HepG2 (cell line): ENCODE results near the gene TNXB. TPM values are rescaled to one million over a fixed set of nuclear protein-coding genes. Genes with fewer than 3 reads are reported as not detected.
A peak's percentile ranks its signal among the peaks of the same experiment; 100 is the strongest.

Source experiments
- CHCHD3 ChIP-seq: sonication (generic); formaldehyde crosslinking; IDR thresholded peaks from 2 replicates; pipeline ENCODE4 v1.8.0; 2022; ENCODE audit warnings: mild to moderate bottlenecking, missing genetic modification reagents, moderate library complexity
- FOXO4 ChIP-seq: sonication (generic); formaldehyde crosslinking; conservative IDR thresholded peaks from 2 replicates; pipeline ENCODE4 v1.8.1; 2023; ENCODE audit warnings: missing genetic modification reagents
- GATAD1 ChIP-seq: IDR thresholded peaks from 2 replicates; pipeline ENCODE4 v1.6.1; 2016; ENCODE audit warnings: missing genetic modification reagents, missing compliant biosample characterization
- HNRNPLL ChIP-seq: fragments of 200-400 bp; formaldehyde crosslinking; IDR thresholded peaks from 2 replicates; pipeline ENCODE4 v1.6.1; 2017; ENCODE audit warnings: mild to moderate bottlenecking, low read depth, low read length; ENCODE audit not compliant: poor library complexity, severe bottlenecking
- KAT8 ChIP-seq: IDR thresholded peaks from 2 replicates; pipeline ENCODE4 v1.6.1; 2016; ENCODE audit warnings: missing genetic modification reagents, missing compliant biosample characterization
- KDM4B ChIP-seq: sonication (generic); formaldehyde crosslinking; IDR thresholded peaks from 2 replicates; pipeline ENCODE4 v1.4.0; 2020; ENCODE audit warnings: missing genetic modification reagents
- LCORL ChIP-seq, 2 experiments: fragments of 450-650 bp in 1 of 2; sonication (generic) in 1 of 2; formaldehyde crosslinking in 1 of 2; IDR thresholded peaks; 2 replicates each; pipeline versions ENCODE4 v1.5.0 to v1.6.1; 2017 to 2020; ENCODE audit warnings: antibody characterized with exemption in 1 of 2, missing genetic modification reagents in 1 of 2
- MED13 ChIP-seq: sonication (generic); formaldehyde crosslinking; IDR thresholded peaks from 2 replicates; pipeline ENCODE4 v1.5.0; 2020; ENCODE audit warnings: missing genetic modification reagents
- MLLT10 ChIP-seq: sonication (generic); formaldehyde crosslinking; IDR thresholded peaks from 2 replicates; pipeline ENCODE4 v1.4.0; 2020; ENCODE audit warnings: missing genetic modification reagents
- SCMH1 ChIP-seq: sonication (generic); formaldehyde crosslinking; IDR thresholded peaks from 2 replicates; pipeline ENCODE4 v1.9.0; 2021; ENCODE audit warnings: missing genetic modification reagents, mild to moderate bottlenecking, borderline replicate concordance
- SETDB1 ChIP-seq: sonication (generic); formaldehyde crosslinking; IDR thresholded peaks from 2 replicates; pipeline ENCODE4 v1.5.1; 2020; ENCODE audit warnings: missing genetic modification reagents, mild to moderate bottlenecking, borderline replicate concordance
- YY1 ChIP-seq: IDR thresholded peaks from 2 replicates; pipeline ENCODE4 v1.6.1; 2011; ENCODE audit warnings: low read length, low read depth, moderate library complexity, mild to moderate bottlenecking; ENCODE audit not compliant: insufficient read depth, insufficient replicate concordance
- ZBTB33 ChIP-seq: sonication (generic); formaldehyde crosslinking; IDR thresholded peaks from 2 replicates; pipeline ENCODE4 v1.4.0; 2020; ENCODE audit warnings: missing genetic modification reagents
- ZBTB42 ChIP-seq: sonication (generic); formaldehyde crosslinking; IDR thresholded peaks from 2 replicates; pipeline ENCODE4 v1.5.0; 2020; ENCODE audit warnings: mild to moderate bottlenecking, missing genetic modification reagents
- ZC3H4 ChIP-seq: sonication (generic); formaldehyde crosslinking; IDR thresholded peaks from 2 replicates; pipeline ENCODE4 v1.4.0; 2020; ENCODE audit warnings: missing genetic modification reagents, borderline replicate concordance
- ZMYM4 ChIP-seq: sonication (generic); formaldehyde crosslinking; IDR thresholded peaks from 2 replicates; pipeline ENCODE4 v1.8.1; 2023; ENCODE audit warnings: mild to moderate bottlenecking, missing genetic modification reagents
- ZNF101 ChIP-seq: sonication (generic); formaldehyde crosslinking; IDR thresholded peaks from 2 replicates; pipeline ENCODE4 v1.4.0; 2020; ENCODE audit warnings: mild to moderate bottlenecking, low read depth, missing genetic modification reagents, borderline replicate concordance
- ZNF225 ChIP-seq: sonication (generic); formaldehyde crosslinking; IDR thresholded peaks from 2 replicates; pipeline ENCODE4 v1.4.0; 2020; ENCODE audit warnings: mild to moderate bottlenecking, missing genetic modification reagents
- ZNF235 ChIP-seq: sonication (generic); formaldehyde crosslinking; IDR thresholded peaks from 2 replicates; pipeline ENCODE4 v1.8.1; 2023; ENCODE audit warnings: mild to moderate bottlenecking, missing genetic modification reagents, borderline replicate concordance
- ZNF567 ChIP-seq: sonication (generic); formaldehyde crosslinking; IDR thresholded peaks from 2 replicates; pipeline ENCODE4 v1.8.1; 2023; ENCODE audit warnings: mild to moderate bottlenecking, missing genetic modification reagents, borderline replicate concordance
- ZNF605 ChIP-seq: sonication (generic); formaldehyde crosslinking; IDR thresholded peaks from 2 replicates; pipeline ENCODE4 v1.8.0; 2022; ENCODE audit warnings: mild to moderate bottlenecking, missing genetic modification reagents
- ZNF782 ChIP-seq: sonication (generic); formaldehyde crosslinking; IDR thresholded peaks from 2 replicates; pipeline ENCODE4 v1.4.0; 2020; ENCODE audit warnings: missing genetic modification reagents, mild to moderate bottlenecking, borderline replicate concordance
- polyA plus RNA-seq, 8 experiments: library from polyadenylated mRNA; depleted of rRNA in 3 of 8; stranded (reverse) in 7 of 8; unstranded in 1 of 8; fragments of >200 nt; fragmentation: Illumina TruSeq in 4 of 8; extraction: Trizol in 4 of 8; gene quantifications; 2 replicates each; pipeline versions ENCODE4 v1.2.1 to v1.2.3, GENCODE V29; 2011 to 2016; ENCODE audit warnings: low read depth in 4 of 8, missing spikeins in 1 of 8, mixed read lengths in 1 of 8; ENCODE audit not compliant: insufficient read depth in 1 of 8
- total RNA-seq, 5 experiments: library from RNA; depleted of rRNA; stranded (reverse); fragments of >200 nt; fragmentation: Illumina TruSeq; extraction: Trizol; gene quantifications; 2 replicates each; pipeline ENCODE4 v1.2.3, GENCODE V29; 2016; ENCODE audit warnings: low read depth in 1 of 5
- TF ChIP-seq, protein P1 (sequence below): sonication (generic); formaldehyde crosslinking; IDR thresholded peaks from 2 replicates; pipeline ENCODE4 v1.8.0; 2022; ENCODE audit warnings: mild to moderate bottlenecking, missing genetic modification reagents; ENCODE audit not compliant: insufficient replicate concordance

TNXB gene
- total and polyA plus RNA-seq, 2 of the 13 experiments (the other 11 are each of a cell fraction or from before 2014, with no cell fraction given) = 1.6 to 2.7 TPM

GRCh38 chr6:32086661-32087573, 22.2 kb downstream of the TNXB start (continued):
- TF ChIP-seq ZBTB42 (CRISPR knock-in tag) (no peak), MED13 (CRISPR knock-in tag) (no peak), CHCHD3 (CRISPR knock-in tag) (peak; percentile 67; the same call in 1 of the 2 replicates), ZNF225 (CRISPR knock-in tag) (no peak), HNRNPLL (peak; percentile 22), ZMYM4 (CRISPR knock-in tag) (no peak), FOXO4 (CRISPR knock-in tag) (no peak), ZNF605 (0 out of 2 replicates have a peak, but pooled peaks have one; percentile 30), ZC3H4 (no peak), LCORL (IDR thresholded peaks at IDR 0.05) (no peak), LCORL (CRISPR knock-in tag; IDR thresholded peaks at IDR 0.05) (0 out of 2 replicates have a peak, but pooled peaks have one; percentile 7), ZBTB33 (CRISPR knock-in tag) (peak; percentile 70), ZNF235 (no peak), YY1 (no peak), ZNF567 (CRISPR knock-in tag) (no peak), KDM4B (CRISPR knock-in tag) (no peak), SETDB1 (no peak), KAT8 (no peak), ZNF101 (no peak), GATAD1 (CRISPR knock-in tag) (no peak), ZNF782 (CRISPR knock-in tag) (no peak), SCMH1 (no peak), MLLT10 (CRISPR knock-in tag) (no peak)
- TF ChIP-seq, protein P1, sequence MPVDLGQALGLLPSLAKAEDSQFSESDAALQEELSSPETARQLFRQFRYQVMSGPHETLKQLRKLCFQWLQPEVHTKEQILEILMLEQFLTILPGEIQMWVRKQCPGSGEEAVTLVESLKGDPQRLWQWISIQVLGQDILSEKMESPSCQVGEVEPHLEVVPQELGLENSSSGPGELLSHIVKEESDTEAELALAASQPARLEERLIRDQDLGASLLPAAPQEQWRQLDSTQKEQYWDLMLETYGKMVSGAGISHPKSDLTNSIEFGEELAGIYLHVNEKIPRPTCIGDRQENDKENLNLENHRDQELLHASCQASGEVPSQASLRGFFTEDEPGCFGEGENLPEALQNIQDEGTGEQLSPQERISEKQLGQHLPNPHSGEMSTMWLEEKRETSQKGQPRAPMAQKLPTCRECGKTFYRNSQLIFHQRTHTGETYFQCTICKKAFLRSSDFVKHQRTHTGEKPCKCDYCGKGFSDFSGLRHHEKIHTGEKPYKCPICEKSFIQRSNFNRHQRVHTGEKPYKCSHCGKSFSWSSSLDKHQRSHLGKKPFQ = no peak
